DMS153 (cell line): Measurements from ENCODE around the gene ANKDD1A.

Source experiments
- DNase-seq: peaks from one replicate; lab custom pipeline; 2025; lab: John Stamatoyannopoulos, UW

ANKDD1A gene

GRCh38 chr15:64923546-64923945, 11.8 kb downstream of the ANKDD1A start:
- no peak for DNase-seq

- DNase-seq, result no peak
These were observed 13.9 kb downstream of the ANKDD1A start for GRCh38 chr15:64925335-64926330.

- DNase-seq, result no peak
These were observed 15.0 kb downstream of the ANKDD1A start for GRCh38 chr15:64926661-64927060.

GRCh38 chr15:64928626-64929220, 17.0 kb downstream of the ANKDD1A start:
- DNase-seq, result no peak

GRCh38 chr15:64930019-64930652, 18.4 kb downstream of the ANKDD1A start:
- no peak for DNase-seq

DNA sequence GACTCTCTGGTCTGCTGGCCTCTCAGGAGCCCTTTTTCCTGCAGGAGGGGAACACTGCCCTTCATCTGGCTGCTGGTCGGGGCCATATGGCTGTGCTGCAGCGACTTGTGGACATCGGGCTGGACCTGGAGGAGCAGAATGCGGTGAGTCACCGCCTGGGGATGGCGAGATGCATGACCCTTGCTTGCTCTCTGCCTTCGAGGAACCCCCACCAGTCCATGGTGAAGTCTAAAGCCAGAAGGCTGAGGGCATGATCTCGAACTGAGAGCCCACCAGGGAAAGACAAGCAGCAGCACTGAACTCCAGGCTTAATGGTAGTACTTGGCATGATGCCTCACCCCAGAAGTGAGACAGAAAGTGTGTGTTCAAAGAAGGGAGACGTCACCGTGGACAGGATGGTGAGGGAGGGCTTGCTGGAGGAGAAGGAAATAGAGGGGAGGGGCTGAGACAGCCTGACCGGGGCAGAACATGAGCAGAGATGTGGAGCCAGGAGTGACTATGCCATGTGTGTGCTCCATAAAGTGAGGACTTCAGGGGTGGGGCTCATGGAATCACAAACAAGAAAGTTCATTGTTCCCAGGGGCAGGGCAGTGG, 19.2 kb downstream of the ANKDD1A start:
- DNase-seq, result no peak

GRCh38 chr15:64931381-64931780, 19.7 kb downstream of the ANKDD1A start:
- DNase-seq, result no peak

DNA sequence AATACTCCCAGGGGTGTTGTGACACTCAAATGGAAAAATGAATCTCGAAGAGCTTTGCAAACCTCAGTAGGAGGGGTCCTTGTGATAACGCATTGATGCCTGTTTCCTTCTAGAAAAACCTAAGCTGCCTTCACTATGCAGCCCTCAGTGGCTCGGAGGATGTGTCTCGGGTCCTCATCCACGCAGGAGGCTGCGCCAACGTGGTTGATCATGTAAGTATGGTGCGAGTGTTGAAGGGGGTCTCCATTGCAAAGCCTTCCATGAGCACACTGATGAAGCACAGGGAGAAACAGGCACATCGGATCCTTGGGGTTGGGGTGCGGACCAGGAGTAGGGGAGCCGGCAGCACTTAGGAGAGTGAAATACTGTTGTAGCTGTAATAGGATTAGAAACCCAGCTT, 22.3 kb downstream of the ANKDD1A start:
- DNase-seq, result no peak

DNA sequence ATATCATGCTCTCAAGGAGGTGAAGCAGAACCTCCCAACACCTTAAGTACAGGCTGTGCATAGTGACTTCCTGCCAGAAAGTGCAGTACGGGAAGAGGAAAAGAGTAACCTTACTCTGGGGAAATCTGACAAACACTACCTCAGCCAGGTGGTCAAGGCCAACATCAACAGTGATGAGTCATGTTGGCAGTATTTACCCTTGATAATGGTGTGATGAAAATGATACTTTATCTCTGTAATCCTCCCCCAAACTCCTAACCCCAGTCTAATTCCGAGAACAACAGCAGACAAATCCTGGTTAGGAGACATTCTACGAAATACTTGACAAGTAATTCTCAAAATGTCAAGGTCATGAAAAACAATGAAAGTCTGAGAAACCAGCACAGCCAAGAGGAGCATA, 26.5 kb downstream of the ANKDD1A start:
- DNase-seq, result no peak

GRCh38 chr15:64942356-64942755, 30.7 kb downstream of the ANKDD1A start:
- DNase-seq, result no peak

DNA sequence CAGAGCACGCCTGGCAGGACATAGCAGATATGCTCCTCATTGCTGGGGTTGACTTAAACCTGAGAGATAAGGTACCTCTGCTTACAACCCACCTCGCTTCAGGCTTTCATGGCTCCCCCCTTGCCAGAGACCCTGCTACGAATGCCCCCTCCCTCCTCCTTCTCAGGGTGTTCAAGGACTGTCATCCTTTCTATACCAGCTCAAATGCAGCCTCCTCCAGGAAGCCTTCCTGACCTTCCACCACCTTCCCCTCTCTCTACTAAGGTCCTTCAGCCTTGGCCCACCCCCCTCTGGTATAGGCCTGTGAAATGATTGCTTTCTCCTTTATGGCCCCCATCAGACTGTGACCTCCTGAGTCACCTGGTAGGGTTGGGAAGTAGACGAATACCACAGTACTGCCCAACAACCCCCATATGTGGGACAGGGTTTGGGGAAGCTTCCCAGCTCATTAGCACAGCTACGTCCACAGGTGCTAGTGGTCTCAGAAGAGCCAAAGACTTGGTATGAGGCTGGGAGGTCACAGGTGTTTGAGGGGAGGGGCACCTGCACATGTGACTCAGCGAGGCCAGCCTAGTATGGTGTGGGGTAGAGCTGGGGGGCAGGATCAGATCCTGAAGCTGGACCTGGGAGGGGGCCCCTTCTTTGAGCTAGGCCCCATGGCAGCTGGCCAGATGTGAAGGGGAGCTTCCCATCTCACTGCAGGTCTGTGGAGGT, 32.0 kb downstream of the ANKDD1A start:
- no peak for DNase-seq

GRCh38 chr15:64944961-64945360, 33.3 kb downstream of the ANKDD1A start:
- no peak for DNase-seq

DNA sequence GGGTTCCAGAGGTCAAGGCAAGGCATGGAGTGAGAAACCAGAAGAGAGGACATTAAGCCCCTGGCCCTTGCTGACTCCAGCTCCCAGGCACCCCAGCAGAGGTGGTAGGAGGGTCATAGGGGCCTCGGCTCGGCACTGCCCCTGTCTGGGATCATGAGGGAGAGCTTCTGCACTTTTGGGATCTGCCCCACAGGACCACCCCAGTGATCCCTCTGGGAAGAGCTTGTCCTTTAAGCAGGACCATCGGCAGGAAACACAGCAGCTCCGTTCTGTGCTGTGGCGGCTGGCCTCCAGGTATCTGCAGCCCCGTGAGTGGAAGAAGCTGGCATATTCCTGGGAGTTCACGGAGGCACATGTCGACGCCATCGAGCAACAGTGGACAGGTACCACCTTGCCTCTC, 35.5 kb downstream of the ANKDD1A start:
- no peak for DNase-seq

DNA sequence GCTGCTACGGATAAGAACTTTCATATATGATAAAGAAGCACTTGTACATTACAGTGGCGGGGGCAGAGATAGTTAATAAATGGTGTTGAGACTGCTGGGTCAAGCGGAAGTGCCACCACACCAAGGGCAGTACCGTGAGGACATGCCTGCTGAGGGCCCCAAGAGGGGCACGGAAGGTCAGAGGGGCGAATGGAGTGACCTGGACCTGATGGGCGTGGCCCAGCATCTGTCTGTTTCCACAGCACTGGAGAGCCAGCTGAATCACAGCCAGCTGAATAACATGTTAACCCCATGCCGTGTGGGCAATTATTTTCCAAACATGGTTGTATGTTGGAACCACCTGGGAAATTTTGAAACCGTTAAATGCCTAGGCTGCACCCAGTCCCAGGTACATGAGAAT, 37.2 kb downstream of the ANKDD1A start:
- DNase-seq, result no peak

GRCh38 chr15:64949383-64950186, 37.9 kb downstream of the ANKDD1A start:
- DNase-seq, result no peak

- DNase-seq, result no peak
These were observed 39.2 kb downstream of the ANKDD1A start for GRCh38 chr15:64950888-64951287.

DNA sequence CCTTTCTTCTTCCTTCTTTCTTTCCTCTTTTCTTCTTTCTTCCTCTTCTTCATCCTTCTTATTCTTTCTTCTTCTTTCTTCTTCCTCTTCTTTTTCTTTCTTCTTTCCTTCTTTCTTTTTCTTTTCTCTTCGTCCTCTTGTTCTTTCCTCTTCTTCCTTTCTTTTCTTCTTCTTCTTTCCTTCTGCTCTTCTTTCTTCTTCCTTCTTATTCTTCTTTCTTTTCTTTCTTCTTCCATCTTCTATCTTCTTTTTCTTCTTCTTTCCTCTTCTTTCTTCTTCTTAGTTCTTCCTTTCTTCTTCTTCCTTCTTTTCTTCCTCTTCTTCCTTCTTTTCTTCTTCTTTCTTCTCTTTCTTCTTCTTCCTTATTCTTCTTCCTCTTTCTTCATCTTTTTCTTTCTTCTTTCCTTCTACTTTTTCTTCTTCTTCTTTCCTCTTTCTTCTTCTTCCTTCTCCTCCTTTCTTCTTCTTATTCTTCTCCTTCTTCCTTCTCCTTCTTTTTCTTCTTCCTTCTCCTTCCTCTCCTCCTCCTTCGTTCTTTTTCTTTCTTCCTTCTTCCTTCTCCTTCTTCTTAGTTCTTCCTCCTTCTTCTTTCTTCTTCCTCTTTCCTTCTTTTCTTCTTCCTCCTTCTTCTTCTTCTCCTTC, 40.2 kb downstream of the ANKDD1A start:
- no peak for DNase-seq

- DNase-seq, result no peak
These were observed 42.7 kb downstream of the ANKDD1A start for GRCh38 chr15:64954395-64954794.

DNA sequence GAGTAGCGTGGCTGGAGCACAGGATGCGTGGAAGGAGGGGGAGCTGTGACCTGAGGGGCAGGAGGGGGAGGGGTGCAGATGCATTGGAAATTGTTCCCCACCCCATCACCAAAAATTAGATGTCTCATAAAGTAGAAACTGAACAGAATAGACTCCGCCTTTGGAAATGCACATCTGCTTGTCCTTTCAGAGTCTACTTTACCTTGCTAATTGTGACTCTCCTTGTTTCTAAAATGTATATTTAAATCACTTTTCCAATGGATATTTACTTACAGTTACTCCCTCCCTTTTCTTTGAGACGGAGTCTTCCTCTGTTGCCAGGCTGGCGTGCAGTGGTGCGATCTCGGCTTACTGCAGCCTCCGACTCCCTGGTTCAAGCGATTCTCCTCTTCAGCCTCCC, 47.4 kb downstream of the ANKDD1A start:
- DNase-seq, result no peak

- no peak for DNase-seq
These were observed 48.5 kb downstream of the ANKDD1A start for GRCh38 chr15:64960153-64960552.

GRCh38 chr15:64961013-64961412, 49.3 kb downstream of the ANKDD1A start:
- no peak for DNase-seq
